ENCODE data around the gene REV1.

DNA sequence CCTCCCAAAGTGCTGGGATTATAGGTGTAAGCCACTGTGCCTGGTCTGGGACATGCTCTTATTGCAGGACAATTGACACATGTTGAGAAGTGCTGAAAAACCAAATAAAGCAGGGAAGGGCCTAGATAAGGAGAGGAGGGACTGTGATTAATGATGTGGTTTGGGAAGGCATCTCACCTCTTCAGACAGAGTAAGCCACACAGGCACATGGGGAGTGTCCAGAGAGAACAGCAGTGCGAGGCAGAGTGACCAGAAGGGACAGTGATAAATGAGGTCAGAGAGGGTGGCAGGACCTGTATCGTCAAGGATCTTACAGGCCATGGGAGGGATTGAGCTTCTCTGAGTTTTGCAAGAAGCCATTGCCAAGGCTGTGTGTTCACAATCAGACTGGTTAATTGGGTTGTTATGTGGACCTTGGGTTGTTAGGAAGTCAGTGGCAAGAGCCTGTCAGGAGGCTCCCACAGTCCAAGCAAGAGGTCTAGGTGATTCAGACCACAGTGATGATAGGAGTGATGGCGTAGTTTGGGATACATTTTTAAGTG is 94.2 kb downstream of the REV1 start:
- TF ChIP-seq, protein P1, sequence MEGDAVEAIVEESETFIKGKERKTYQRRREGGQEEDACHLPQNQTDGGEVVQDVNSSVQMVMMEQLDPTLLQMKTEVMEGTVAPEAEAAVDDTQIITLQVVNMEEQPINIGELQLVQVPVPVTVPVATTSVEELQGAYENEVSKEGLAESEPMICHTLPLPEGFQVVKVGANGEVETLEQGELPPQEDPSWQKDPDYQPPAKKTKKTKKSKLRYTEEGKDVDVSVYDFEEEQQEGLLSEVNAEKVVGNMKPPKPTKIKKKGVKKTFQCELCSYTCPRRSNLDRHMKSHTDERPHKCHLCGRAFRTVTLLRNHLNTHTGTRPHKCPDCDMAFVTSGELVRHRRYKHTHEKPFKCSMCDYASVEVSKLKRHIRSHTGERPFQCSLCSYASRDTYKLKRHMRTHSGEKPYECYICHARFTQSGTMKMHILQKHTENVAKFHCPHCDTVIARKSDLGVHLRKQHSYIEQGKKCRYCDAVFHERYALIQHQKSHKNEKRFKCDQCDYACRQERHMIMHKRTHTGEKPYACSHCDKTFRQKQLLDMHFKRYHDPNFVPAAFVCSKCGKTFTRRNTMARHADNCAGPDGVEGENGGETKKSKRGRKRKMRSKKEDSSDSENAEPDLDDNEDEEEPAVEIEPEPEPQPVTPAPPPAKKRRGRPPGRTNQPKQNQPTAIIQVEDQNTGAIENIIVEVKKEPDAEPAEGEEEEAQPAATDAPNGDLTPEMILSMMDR (IDR thresholded peaks at IDR 0.05): no peak
- no peak for TF ChIP-seq POLR2AphosphoS5 (IDR thresholded peaks at IDR 0.05)
